K562 treated with DMSO at 1 percent for 48 hours (cell line): ENCODE data around the gene DNER. TPM values are rescaled to one million over a fixed set of nuclear protein-coding genes. Genes with fewer than 3 reads are reported as not detected.

ENCODE experiments used
- total RNA-seq: library from RNA; unstranded; fragments of 300-600 nt; gene quantifications from 2 replicates; pipeline ENCODE4 v1.2.3, GENCODE V29; 2022; ENCODE audit warnings: low replicate concordance; ENCODE audit errors: extremely low read depth

DNER gene
- total RNA-seq: not detected in 2 replicates

GRCh38 chr2:229714080-229714735, at the start of gene DNER:
TSS of gene DNER (minus strand) at chr2:229714555. CDS start at chr2:229714423, 132 bp downstream.

Other genes with a start within 250 kb of the DNER start
- not detected in 2 replicates for gene TRIP12, start 207.5 kb upstream of the DNER start, total RNA-seq
- not detected in 2 replicates for gene FBXO36, start 207.9 kb upstream of the DNER start, total RNA-seq